Activated T-helper 9 cell treated with anti-CD3 and anti-CD28 coated beads, Interleukin-2, amount 50 U/mL, for 16 hours (primary cell): ENCODE results near the gene NXNL1.
A peak's percentile ranks its signal among the peaks of the same experiment; 100 is the strongest.
"Not testable (repeated sequence)": the region's sequence is repeated elsewhere in the genome, so short reads cannot be mapped to it uniquely, and the experiment has no call there.

ENCODE experiments used
- DNase-seq: peaks from one replicate; pipeline ENCODE4 v3.0.0-alpha.2; 2020; ENCODE audit warnings: low read depth

Gene NXNL1

GRCh38 chr19:17460372-17461230 is at the start of gene NXNL1:
Gene NXNL1 (minus strand): TSS chr19:17460926. CDS start chr19:17460869, 57 bp downstream.
- no peak for DNase-seq

- DNase-seq, result not testable (repeated sequence)
Observed at GRCh38 chr19:17508558-17508933, 47.8 kb upstream of the NXNL1 start.

GRCh38 chr19:17506745-17507144 is 46.0 kb upstream of the NXNL1 start:
- DNase-seq, result no peak

- DNase-seq, result no peak
Observed at GRCh38 chr19:17505223-17505622, 44.5 kb upstream of the NXNL1 start.

GRCh38 chr19:17504456-17504855 is 43.7 kb upstream of the NXNL1 start:
- DNase-seq, result no peak

GRCh38 chr19:17504030-17504429 is 43.3 kb upstream of the NXNL1 start:
- DNase-seq, result no peak

- DNase-seq, result no peak
Observed at GRCh38 chr19:17503240-17503639, 42.5 kb upstream of the NXNL1 start.

GRCh38 chr19:17500447-17501198 is 39.9 kb upstream of the NXNL1 start:
- no peak for DNase-seq

- no peak for DNase-seq
Observed at GRCh38 chr19:17499648-17500446, 39.1 kb upstream of the NXNL1 start.

- not testable (repeated sequence) for DNase-seq
Observed at GRCh38 chr19:17499025-17499424, 38.3 kb upstream of the NXNL1 start.

- DNase-seq, result no peak
Observed at GRCh38 chr19:17497149-17497798, 36.5 kb upstream of the NXNL1 start.

- DNase-seq, result peak; percentile 69
Observed at GRCh38 chr19:17496337-17496997, 35.7 kb upstream of the NXNL1 start.

GRCh38 chr19:17495639-17496296 is 35.0 kb upstream of the NXNL1 start:
- DNase-seq, result no peak

- no peak for DNase-seq
Observed at GRCh38 chr19:17491287-17491686, 30.6 kb upstream of the NXNL1 start.

- no peak for DNase-seq
Observed at GRCh38 chr19:17490411-17490810, 29.7 kb upstream of the NXNL1 start.

- DNase-seq, result no peak
Observed at GRCh38 chr19:17489392-17490030, 28.8 kb upstream of the NXNL1 start.

GRCh38 chr19:17488593-17489391 is 28.1 kb upstream of the NXNL1 start:
- peak; percentile 69 for DNase-seq

GRCh38 chr19:17487284-17488121 is 26.8 kb upstream of the NXNL1 start:
- no peak for DNase-seq
